HEK293T (cell line): ENCODE measurements around the gene SCN4B.

Source experiments
- FOXA1 ChIP-seq: fragments of 450-650 bp; IDR thresholded peaks from 2 replicates; pipeline ENCODE4 v1.6.1; 2016; ENCODE audit warnings: mild to moderate bottlenecking
- ZNF384 ChIP-seq: fragments of 450-650 bp; IDR thresholded peaks from 2 replicates; pipeline ENCODE4 v1.6.1; 2016

DNA sequence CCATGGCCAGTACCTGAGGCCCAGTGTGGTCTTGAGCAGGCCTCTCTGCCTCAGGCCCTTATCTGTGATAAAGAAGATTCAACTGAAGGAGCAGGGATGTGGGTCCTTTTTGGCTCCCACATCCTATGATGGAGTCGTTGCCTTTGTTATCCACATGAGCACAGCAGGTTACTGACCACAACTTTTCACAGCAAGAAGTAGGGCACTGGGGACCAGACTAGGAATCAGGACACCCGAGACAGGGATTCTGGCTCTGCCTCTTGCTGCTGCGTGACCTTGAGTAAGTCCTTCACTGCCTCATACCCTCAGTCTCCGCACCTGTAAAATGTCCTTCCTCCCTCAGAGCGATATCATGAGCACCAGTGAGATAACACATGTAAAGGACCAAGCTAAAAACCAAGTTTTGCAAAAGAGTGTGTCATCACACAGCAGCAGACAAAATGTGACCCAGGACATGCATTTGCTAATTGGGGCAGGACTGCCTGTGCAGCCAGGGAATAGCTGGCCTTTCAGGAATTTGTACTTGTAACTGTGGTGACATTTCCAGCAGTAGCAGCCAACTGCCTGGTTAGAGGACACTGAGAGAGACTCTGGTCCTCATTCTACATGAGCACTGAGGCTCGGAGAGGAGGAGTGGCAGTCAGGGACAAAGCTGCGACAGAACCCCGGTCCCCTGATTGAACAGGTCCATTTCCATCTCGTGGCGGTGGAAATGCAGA, 52.6 kb downstream of the SCN4B start:
- TF ChIP-seq ZNF384 (no peak), FOXA1 (no peak)
